Stomach (tissue), 9 donors: Measurements from ENCODE around the gene RAI14. TPM values are rescaled to one million over a fixed set of nuclear protein-coding genes. Genes with fewer than 3 reads are reported as not detected.

ENCODE experiments used
- DNase-seq, 2 donors: peaks; one replicate each; pipeline versions ENCODE4 v3.0.0 to v3.0.0-alpha.2; 2013 to 2019
- H3K27ac ChIP-seq, 5 donors: fragments of 200-600 bp in 4 of 5; sonication (generic) in 4 of 5; one replicate each; pipeline ENCODE4 v1.5.1; 2013 to 2019; ENCODE audit warnings: mild to moderate bottlenecking in 1 of 5, moderate library complexity in 1 of 5
- H3K27me3 ChIP-seq, 3 donors: fragments of 200-600 bp; sonication (generic); one replicate each; pipeline ENCODE4 v1.5.1; 2017 to 2019; ENCODE audit warnings: mixed run types in 1 of 3
- H3K36me3 ChIP-seq, 4 donors: fragments of 200-600 bp; sonication (generic); 1 replicate in 3 of 4; 2 replicates in 1 of 4; pipeline ENCODE4 v1.5.1; 2016 to 2019
- H3K4me1 ChIP-seq, 4 donors: fragments of 200-600 bp; sonication (generic); one replicate each; pipeline ENCODE4 v1.5.1; 2016 to 2019
- H3K4me3 ChIP-seq, 4 donors: fragments of 200-600 bp; sonication (generic) in 3 of 4; one replicate each; pipeline ENCODE4 v1.5.1; 2016 to 2019; ENCODE audit warnings: mild to moderate bottlenecking in 1 of 4
- H3K9me3 ChIP-seq, 4 donors: fragments of 200-600 bp; sonication (generic); one replicate each; pipeline ENCODE4 v1.5.1; 2016 to 2019
- EP300 ChIP-seq: sonication (generic); formaldehyde crosslinking; IDR thresholded peaks from one replicate; pipeline ENCODE4 v1.6.1; 2017; ENCODE audit warnings: antibody characterized with exemption
- POLR2A ChIP-seq, 4 donors: fragments of 450-650 bp; IDR thresholded peaks; one replicate each; pipeline ENCODE4 v1.6.1; 2016; ENCODE audit warnings: antibody characterized with exemption in 4 of 4, control low read depth in 2 of 4, mild to moderate bottlenecking in 1 of 4, moderate library complexity in 1 of 4
- POLR2AphosphoS5 ChIP-seq, 3 donors: sonication (generic); formaldehyde crosslinking; IDR thresholded peaks; one replicate each; pipeline ENCODE4 v1.6.1; 2016; ENCODE audit warnings: antibody characterized with exemption in 3 of 3
- WGBS, 5 donors: extraction: QIAGEN DNeasy Blood & Tissue Kit in 3 of 5; methylation state at CpG; one replicate each; pipeline versions ENCODE4 v1.1.5 to v1.1.7; 2013 to 2018; 5-methylcytosine and 5-hydroxymethylcytosine counted together
- intact Hi-C: fragments of 100-400 bp; cut with DNase I; formaldehyde crosslinking; loops from one replicate; pipeline ENCODE4 v1.15.1; 2023; ENCODE audit warnings: low total_unique reads
- polyA plus RNA-seq, 3 donors: library from polyadenylated mRNA; stranded (reverse); fragments of 200-250 nt; gene quantifications; one replicate each; pipeline ENCODE4 v1.2.3, GENCODE V29; 2013
- total RNA-seq, 5 donors: library from RNA; depleted of rRNA; stranded (reverse); fragments of >200 nt; gene quantifications; one replicate each; pipeline versions ENCODE4 v1.1.0 to v1.2.3, GENCODE V29; 2014 to 2016
- TF ChIP-seq, protein P1 (sequence below), 7 experiments: fragments of 450-650 bp in 4 of 7; fragments of 200-600 bp in 3 of 7; sonication (generic) in 3 of 7; IDR thresholded peaks; one replicate each; pipeline ENCODE4 v1.5.1; 2016 to 2019; ENCODE audit warnings: antibody characterized with exemption in 7 of 7, control low read depth in 2 of 7, mild to moderate bottlenecking in 1 of 7
- donor health status: healthy with polysubstance abuse.
- donor health status: Bipolar disorder and iron deficiency.
- donor health status: healthy.

RAI14 gene
- total and polyA plus RNA-seq, 8 donors = 5.1 to 62.4 (median 24.1) TPM

DNA sequence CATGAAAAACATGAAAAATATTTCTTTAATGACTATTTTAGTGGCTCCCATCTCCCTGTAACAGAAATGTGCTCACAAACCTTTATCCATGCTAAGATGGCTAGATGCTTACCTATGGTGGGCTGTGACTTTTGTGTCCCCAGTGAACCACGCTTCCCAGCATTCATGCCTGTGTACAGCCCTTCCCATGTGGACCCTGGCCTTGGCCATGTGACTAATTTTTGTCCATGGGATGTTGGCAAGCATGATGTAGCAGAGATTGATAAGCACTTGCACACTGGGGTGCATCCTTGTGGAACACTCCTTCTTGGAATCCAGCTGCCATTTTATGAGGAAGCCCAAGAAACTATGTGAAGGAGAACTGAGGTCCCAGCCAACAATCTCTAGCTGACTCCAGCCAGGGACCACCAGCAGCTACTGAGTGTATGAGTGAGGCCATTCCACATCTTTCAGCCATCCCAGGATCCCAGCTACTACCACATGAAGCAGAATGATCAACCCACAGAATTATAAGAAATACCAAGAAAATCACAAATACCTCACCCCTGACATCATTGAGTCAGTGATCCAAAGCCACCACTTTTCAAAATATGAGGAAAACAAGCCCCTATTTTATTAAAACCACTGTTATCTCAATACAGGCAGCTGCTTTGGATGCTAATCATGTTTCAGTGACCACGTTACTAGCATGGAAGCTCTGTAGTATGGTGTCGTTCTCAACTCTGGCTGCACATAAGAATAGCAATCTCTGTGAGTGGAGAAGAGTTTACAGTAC, 16.1 kb upstream of the RAI14 start:
- Histone ChIP-seq H3K36me3 (no peaks in the 10 kb centered on the region), H3K9me3 (no peaks in the 10 kb centered on the region), H3K27ac (no peak overlapping the region), H3K4me1 (no peaks in the 10 kb centered on the region), H3K27me3 (no peaks in the 10 kb centered on the region), H3K4me3 (no peak overlapping the region)
- intact Hi-C loops = no loop called here
- no peak for TF ChIP-seq POLR2AphosphoS5 (IDR thresholded peaks at IDR 0.05)
- TF ChIP-seq, protein P1, sequence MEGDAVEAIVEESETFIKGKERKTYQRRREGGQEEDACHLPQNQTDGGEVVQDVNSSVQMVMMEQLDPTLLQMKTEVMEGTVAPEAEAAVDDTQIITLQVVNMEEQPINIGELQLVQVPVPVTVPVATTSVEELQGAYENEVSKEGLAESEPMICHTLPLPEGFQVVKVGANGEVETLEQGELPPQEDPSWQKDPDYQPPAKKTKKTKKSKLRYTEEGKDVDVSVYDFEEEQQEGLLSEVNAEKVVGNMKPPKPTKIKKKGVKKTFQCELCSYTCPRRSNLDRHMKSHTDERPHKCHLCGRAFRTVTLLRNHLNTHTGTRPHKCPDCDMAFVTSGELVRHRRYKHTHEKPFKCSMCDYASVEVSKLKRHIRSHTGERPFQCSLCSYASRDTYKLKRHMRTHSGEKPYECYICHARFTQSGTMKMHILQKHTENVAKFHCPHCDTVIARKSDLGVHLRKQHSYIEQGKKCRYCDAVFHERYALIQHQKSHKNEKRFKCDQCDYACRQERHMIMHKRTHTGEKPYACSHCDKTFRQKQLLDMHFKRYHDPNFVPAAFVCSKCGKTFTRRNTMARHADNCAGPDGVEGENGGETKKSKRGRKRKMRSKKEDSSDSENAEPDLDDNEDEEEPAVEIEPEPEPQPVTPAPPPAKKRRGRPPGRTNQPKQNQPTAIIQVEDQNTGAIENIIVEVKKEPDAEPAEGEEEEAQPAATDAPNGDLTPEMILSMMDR (IDR thresholded peaks at IDR 0.05) = no peak
- no peak for TF ChIP-seq POLR2A (IDR thresholded peaks at IDR 0.05)
- no peak for TF ChIP-seq EP300
- no peak for DNase-seq
- 75 to 91% (median 86%) methylated on average over 3 of the region's 3 CpGs for WGBS, 5 donors

DNA sequence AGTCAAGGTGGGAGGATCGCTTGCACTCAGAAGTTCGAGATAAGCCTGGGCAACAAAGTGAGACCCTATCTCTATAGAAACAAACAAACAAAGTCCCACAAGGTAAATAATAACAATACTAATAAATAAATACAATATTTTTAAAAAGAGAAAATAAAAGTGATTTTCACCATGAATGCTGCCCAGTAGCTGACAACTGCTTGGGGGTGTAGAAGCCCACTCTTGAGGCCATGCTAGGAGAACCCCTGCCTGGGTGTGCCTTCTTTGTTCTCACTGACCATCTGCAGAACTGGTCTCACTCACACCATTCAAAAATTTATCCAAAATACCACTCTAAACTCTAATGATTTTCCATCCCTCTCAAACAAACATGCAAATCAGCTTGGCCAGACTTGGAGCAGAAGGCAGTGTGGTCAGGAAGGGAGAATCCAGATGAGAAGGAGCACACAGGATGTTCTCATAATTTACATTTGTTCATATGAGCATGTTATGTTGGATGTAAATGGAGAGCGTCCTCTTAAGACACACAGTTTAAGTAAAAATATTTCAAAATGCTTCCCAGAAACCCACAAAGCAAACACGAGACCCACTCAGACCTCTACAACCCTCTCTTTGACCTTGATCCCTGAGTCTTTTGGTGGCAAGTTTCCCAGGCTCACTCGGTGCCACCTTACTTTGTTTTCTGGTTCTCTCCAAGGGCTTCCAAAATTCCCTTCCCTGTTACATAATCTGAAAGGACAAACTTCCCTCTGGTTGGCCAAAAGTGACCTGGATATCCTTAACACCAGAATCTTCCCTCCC, 7.9 kb upstream of the RAI14 start:
- TF ChIP-seq POLR2A (IDR thresholded peaks at IDR 0.05) (no peak), POLR2AphosphoS5 (IDR thresholded peaks at IDR 0.05) (no peak), EP300 (no peak)
- TF ChIP-seq, protein P1 (IDR thresholded peaks at IDR 0.05) = no peak
- no peak overlapping the region for H3K27ac ChIP-seq
- no peaks in the 10 kb centered on the region for H3K4me1 ChIP-seq
- H3K4me3 ChIP-seq = no peak overlapping the region
- no peaks in the 10 kb centered on the region for H3K9me3 ChIP-seq
- no peak for DNase-seq
- WGBS, 5 donors = 65 to 76% (median 67%) methylated on average over 5 of the region's 5 CpGs
- no peaks in the 10 kb centered on the region for H3K36me3 ChIP-seq
- H3K27me3 ChIP-seq = no peaks in the 10 kb centered on the region
- intact Hi-C loops = no loop called here

DNA sequence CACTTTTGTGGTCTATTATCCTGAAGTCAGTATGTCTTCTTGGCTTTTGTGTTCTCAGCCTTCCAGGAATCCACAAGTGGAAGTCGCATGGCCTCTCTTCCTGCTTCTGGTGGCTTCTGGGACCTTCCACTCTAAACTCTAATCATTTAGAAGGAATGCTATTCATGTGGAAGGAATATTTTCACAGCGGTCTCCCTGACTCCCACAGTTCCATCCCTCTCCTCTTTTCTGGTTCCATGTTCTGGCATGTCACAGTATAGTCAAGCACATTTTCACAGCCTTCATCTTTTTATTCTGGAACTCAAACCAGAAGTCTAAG, 7.3 kb upstream of the RAI14 start:
- no peaks in the 10 kb centered on the region for H3K36me3 ChIP-seq
- H3K27me3 ChIP-seq = no peaks in the 10 kb centered on the region
- no peak overlapping the region for H3K4me3 ChIP-seq
- no peak overlapping the region for H3K27ac ChIP-seq
- no peaks in the 10 kb centered on the region for H3K9me3 ChIP-seq
- DNase-seq = no peak
- H3K4me1 ChIP-seq = no peaks in the 10 kb centered on the region
- intact Hi-C loops = no loop called here
- WGBS, 5 donors = 78 to 94% (median 85%) methylated on average over 2 of the region's 2 CpGs
- TF ChIP-seq, protein P1 (IDR thresholded peaks at IDR 0.05) = no peak
- TF ChIP-seq POLR2A (IDR thresholded peaks at IDR 0.05) (no peak), POLR2AphosphoS5 (IDR thresholded peaks at IDR 0.05) (no peak), EP300 (no peak)

DNA sequence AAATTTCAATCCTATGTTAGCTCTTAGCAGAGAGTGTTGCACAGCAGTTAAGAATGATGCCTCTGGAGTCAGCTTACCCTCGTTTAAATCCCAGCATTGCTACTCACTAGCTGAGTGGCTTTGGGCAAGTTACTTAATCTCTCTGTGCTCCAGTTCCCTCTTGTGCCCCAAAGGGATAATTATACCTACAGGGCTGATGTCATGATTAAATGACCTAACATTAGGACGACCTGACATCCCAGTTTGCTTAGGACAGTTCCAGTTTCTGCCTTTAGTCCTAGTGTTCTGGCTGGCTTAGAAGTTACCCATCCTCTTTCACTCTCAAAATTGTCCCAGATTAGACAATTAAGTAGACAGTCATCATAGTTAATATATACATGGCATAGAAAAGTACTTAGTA, 4.3 kb upstream of the RAI14 start:
- DNase-seq = no peak
- intact Hi-C loops = no loop called here

More for the DNA sequence above, 4.3 kb upstream of the RAI14 start:
- H3K4me1 ChIP-seq = peaks cover 0 to 12% (median 7%) of the 10 kb centered on the region in 4 donors
- WGBS, 5 donors = 57 to 69% (median 67%) methylated on average over 2 of the region's 2 CpGs
- TF ChIP-seq POLR2A (IDR thresholded peaks at IDR 0.05) (no peak), POLR2AphosphoS5 (IDR thresholded peaks at IDR 0.05) (no peak), EP300 (no peak)
- TF ChIP-seq, protein P1 (IDR thresholded peaks at IDR 0.05) = no peak
- no peak overlapping the region for H3K27ac ChIP-seq
- no peaks in the 10 kb centered on the region for H3K36me3 ChIP-seq
- H3K27me3 ChIP-seq = peaks cover 0 to 10% (median 0%) of the 10 kb centered on the region in 3 donors
- H3K4me3 ChIP-seq = no peak overlapping the region
- H3K9me3 ChIP-seq = no peaks in the 10 kb centered on the region
